ENCODE measurements around the gene SND1.

DNA sequence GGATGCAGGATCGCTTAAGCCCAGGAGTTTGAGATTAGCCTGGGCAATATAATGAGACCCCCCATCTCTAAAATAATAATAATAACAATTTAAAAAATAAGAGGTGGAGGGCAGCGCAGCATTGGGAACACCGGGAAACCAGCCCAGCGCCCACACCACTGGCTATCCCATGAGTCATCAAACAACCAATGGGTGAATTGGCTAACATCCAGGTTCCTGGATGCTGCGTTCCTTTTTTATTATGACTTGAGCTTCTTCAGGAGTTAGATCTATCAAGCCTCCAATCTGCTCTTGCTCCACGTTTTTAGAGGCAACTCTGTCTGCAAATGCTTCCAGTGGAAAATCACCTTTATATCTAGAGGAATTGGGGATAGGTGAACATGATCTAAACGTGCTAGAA is 389.2 kb downstream of the SND1 start:
- TF ChIP-seq EZH2 (IDR thresholded peaks at IDR 0.05; ENCODE audit: borderline replicate concordance, low read depth, low read length, severe bottlenecking) (no peak), POLR2A (IDR thresholded peaks at IDR 0.05; ENCODE audit: low read depth, low read length) (no peak), MYC (IDR thresholded peaks at IDR 0.05; ENCODE audit: low read depth, low read length) (no peak), MAX (IDR thresholded peaks at IDR 0.05; ENCODE audit: insufficient read depth, insufficient read length) (no peak), POLR2AphosphoS5 (IDR thresholded peaks at IDR 0.05; ENCODE audit: insufficient read depth, low read depth, low read length) (no peak), GATA2 (IDR thresholded peaks at IDR 0.05; ENCODE audit: insufficient read depth, insufficient read length, low read depth, low read length) (no peak), FOS (IDR thresholded peaks at IDR 0.05; ENCODE audit: borderline replicate concordance, insufficient read depth, low read length) (peak; percentile 58)
- TF ChIP-seq, protein P1, sequence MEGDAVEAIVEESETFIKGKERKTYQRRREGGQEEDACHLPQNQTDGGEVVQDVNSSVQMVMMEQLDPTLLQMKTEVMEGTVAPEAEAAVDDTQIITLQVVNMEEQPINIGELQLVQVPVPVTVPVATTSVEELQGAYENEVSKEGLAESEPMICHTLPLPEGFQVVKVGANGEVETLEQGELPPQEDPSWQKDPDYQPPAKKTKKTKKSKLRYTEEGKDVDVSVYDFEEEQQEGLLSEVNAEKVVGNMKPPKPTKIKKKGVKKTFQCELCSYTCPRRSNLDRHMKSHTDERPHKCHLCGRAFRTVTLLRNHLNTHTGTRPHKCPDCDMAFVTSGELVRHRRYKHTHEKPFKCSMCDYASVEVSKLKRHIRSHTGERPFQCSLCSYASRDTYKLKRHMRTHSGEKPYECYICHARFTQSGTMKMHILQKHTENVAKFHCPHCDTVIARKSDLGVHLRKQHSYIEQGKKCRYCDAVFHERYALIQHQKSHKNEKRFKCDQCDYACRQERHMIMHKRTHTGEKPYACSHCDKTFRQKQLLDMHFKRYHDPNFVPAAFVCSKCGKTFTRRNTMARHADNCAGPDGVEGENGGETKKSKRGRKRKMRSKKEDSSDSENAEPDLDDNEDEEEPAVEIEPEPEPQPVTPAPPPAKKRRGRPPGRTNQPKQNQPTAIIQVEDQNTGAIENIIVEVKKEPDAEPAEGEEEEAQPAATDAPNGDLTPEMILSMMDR (IDR thresholded peaks at IDR 0.05; ENCODE audit: extremely low read depth in 1 of 2, insufficient read depth in 1 of 2, low read depth in 1 of 2, low read length in 2 of 2): no peak

All from endothelial cell of umbilical vein (primary cell).